B cell (primary cell): ENCODE measurements around the gene FRMD4A. TPM values are rescaled to one million over a fixed set of nuclear protein-coding genes. Genes with fewer than 3 reads are reported as not detected.

Experiments used
- ATAC-seq: fragments of 200-7000 bp; cut with Tn5 transposase; one replicate; pipeline ENCODE4 v1.10.0; 2021; ENCODE audit warnings: low read depth, mild to moderate bottlenecking, moderate number of reproducible peaks, moderate library complexity
- CTCF ChIA-PET: fragments of 350-600 bp; sonication (Branson Sonifier 250); formaldehyde crosslinking; loops from one replicate; lab custom pipeline; 2021; ENCODE audit warnings: antibody characterized with exemption, inconsistent platforms; lab: Charles Lee
- POLR2A ChIA-PET: fragments of 350-600 bp; sonication (Branson Sonifier 250); formaldehyde crosslinking; loops from one replicate; lab custom pipeline; 2021; ENCODE audit warnings: antibody characterized with exemption; lab: Charles Lee
- DNase-seq: peaks from one replicate; pipeline ENCODE4 v3.0.0; 2013
- H2AFZ ChIP-seq: 2 replicates; pipeline ENCODE4 v1.6.1; 2012; ENCODE audit warnings: mild to moderate bottlenecking, low read depth, low read length; ENCODE audit not compliant: insufficient read depth, poor library complexity, severe bottlenecking
- H3K27ac ChIP-seq, 2 donors: 1 replicate in 1 of 2; 2 replicates in 1 of 2; pipeline ENCODE4 v1.5.1; 2012 to 2013; ENCODE audit warnings: low read length in 2 of 2, mild to moderate bottlenecking in 2 of 2, moderate library complexity in 1 of 2
- H3K27me3 ChIP-seq, 4 experiments: fragments of 200-600 bp in 1 of 4; sonication (generic) in 1 of 4; replicated peaks in 1 of 4; 1 replicate in 2 of 4; 2 replicates in 2 of 4; pipeline versions ENCODE4 v1.6.1 to v1.7.0; 2013 to 2016; ENCODE audit warnings: low read length in 3 of 4, mild to moderate bottlenecking in 2 of 4, mixed read lengths in 1 of 4, moderate library complexity in 1 of 4; ENCODE audit not compliant: insufficient read depth in 4 of 4, control insufficient read depth in 3 of 4; ENCODE audit errors: control extremely low read depth in 1 of 4
- H3K36me3 ChIP-seq, 2 experiments: replicated peaks in 1 of 2; 1 replicate in 1 of 2; 2 replicates in 1 of 2; pipeline versions ENCODE4 v1.6.1 to v1.7.1; 2013; ENCODE audit warnings: low read length in 1 of 2; ENCODE audit not compliant: insufficient read depth in 2 of 2, control insufficient read depth in 1 of 2; ENCODE audit errors: control extremely low read depth in 1 of 2, extremely low read depth in 1 of 2
- H3K4me1 ChIP-seq, 2 donors: fragments of 200-600 bp in 1 of 2; sonication (generic) in 1 of 2; 1 replicate in 1 of 2; 2 replicates in 1 of 2; pipeline versions ENCODE4 v1.5.1 to v1.6.1; 2013 to 2017; ENCODE audit warnings: low read length in 2 of 2; ENCODE audit not compliant: control insufficient read depth in 2 of 2, insufficient read depth in 2 of 2
- H3K4me2 ChIP-seq: replicated peaks from 2 replicates; pipeline ENCODE3; 2012; ENCODE audit warnings: mild to moderate bottlenecking, low read depth, low read length; ENCODE audit not compliant: poor library complexity, severe bottlenecking
- H3K4me3 ChIP-seq, 5 experiments: fragments of 200-600 bp in 1 of 5; sonication (generic) in 1 of 5; 1 replicate in 3 of 5; 2 replicates in 2 of 5; pipeline versions ENCODE4 v1.5.1 to v1.7.0; 2011 to 2016; ENCODE audit warnings: low read length in 4 of 5, mild to moderate bottlenecking in 4 of 5, low read depth in 2 of 5, control low read depth in 1 of 5, moderate library complexity in 1 of 5; ENCODE audit not compliant: insufficient read depth in 1 of 5; ENCODE audit errors: control extremely low read depth in 1 of 5, extremely low read depth in 1 of 5
- H3K79me2 ChIP-seq: fragments of 200-600 bp; sonication (generic); one replicate; pipeline ENCODE4 v1.6.0; 2016; ENCODE audit warnings: low read length; ENCODE audit not compliant: control insufficient read depth, insufficient read depth
- H3K9ac ChIP-seq: fragments of 200-600 bp; sonication (generic); 2 replicates; pipeline ENCODE4 v1.6.1; 2017; ENCODE audit warnings: mild to moderate bottlenecking, low read length, moderate library complexity
- H3K9me3 ChIP-seq, 3 donors: one replicate each; pipeline versions ENCODE4 v1.6.1 to v1.7.1; 2013; ENCODE audit warnings: low read length in 2 of 3; ENCODE audit not compliant: control insufficient read depth in 2 of 3, insufficient read depth in 1 of 3; ENCODE audit errors: control extremely low read depth in 1 of 3
- H4K20me1 ChIP-seq: 2 replicates; pipeline ENCODE4 v1.6.0; 2012; ENCODE audit warnings: mild to moderate bottlenecking, low read length; ENCODE audit not compliant: insufficient read depth, control insufficient read depth, poor library complexity, severe bottlenecking
- H3K27ac Mint-ChIP-seq: one replicate; pipeline ENCODE4 v1.8.0; 2021; ENCODE audit warnings: mixed read lengths
- H3K27me3 Mint-ChIP-seq: one replicate; pipeline ENCODE4 v1.8.0; 2021; ENCODE audit warnings: mixed read lengths
- H3K4me1 Mint-ChIP-seq: one replicate; pipeline ENCODE4 v1.8.0; 2021; ENCODE audit warnings: mixed read lengths
- H3K4me3 Mint-ChIP-seq: one replicate; pipeline ENCODE4 v1.8.0; 2021; ENCODE audit warnings: mixed read lengths
- H3K9me3 Mint-ChIP-seq: one replicate; pipeline ENCODE4 v1.8.0; 2022; ENCODE audit warnings: mixed read lengths; ENCODE audit not compliant: insufficient read depth
- EZH2 ChIP-seq: IDR thresholded peaks from 2 replicates; pipeline ENCODE4 v1.6.1; 2012; ENCODE audit warnings: borderline replicate concordance, low read depth, mild to moderate bottlenecking, moderate library complexity, low read length; ENCODE audit not compliant: insufficient read depth, poor library complexity, severe bottlenecking
- WGBS: methylation state at CpG from one replicate; pipeline ENCODE4 v1.1.5; 2013; ENCODE audit warnings: missing lambda C conversion rate; ENCODE audit not compliant: insufficient coverage; 5-methylcytosine and 5-hydroxymethylcytosine counted together
- intact Hi-C: fragments of 100-400 bp; cut with micrococcal nuclease; formaldehyde crosslinking; loops from one replicate; pipeline ENCODE4 v1.10.0; 2022
- polyA plus RNA-seq: library from polyadenylated mRNA; depleted of rRNA; stranded (reverse); fragments of >200 nt; gene quantifications from 2 replicates; pipeline ENCODE4 v1.2.3, GENCODE V29; 2012
- total RNA-seq, 2 donors: library from RNA; stranded (reverse); fragments of 120-200 nt in 1 of 2; gene quantifications; 1 replicate in 1 of 2; 2 replicates in 1 of 2; pipeline versions ENCODE4 v1.2.3 to v1.2.4, GENCODE V29; 2013 to 2022
- TF ChIP-seq, protein P1 (sequence below): fragments of 200-600 bp; IDR thresholded peaks from one replicate; pipeline ENCODE4 v1.8.0; 2022; ENCODE audit warnings: antibody characterized with exemption, mild to moderate bottlenecking

Gene FRMD4A
- total and polyA plus RNA-seq, 2 donors (not counting 1 experiment from before 2014, with no cell fraction given): 0.76 to 3.4 TPM

DNA sequence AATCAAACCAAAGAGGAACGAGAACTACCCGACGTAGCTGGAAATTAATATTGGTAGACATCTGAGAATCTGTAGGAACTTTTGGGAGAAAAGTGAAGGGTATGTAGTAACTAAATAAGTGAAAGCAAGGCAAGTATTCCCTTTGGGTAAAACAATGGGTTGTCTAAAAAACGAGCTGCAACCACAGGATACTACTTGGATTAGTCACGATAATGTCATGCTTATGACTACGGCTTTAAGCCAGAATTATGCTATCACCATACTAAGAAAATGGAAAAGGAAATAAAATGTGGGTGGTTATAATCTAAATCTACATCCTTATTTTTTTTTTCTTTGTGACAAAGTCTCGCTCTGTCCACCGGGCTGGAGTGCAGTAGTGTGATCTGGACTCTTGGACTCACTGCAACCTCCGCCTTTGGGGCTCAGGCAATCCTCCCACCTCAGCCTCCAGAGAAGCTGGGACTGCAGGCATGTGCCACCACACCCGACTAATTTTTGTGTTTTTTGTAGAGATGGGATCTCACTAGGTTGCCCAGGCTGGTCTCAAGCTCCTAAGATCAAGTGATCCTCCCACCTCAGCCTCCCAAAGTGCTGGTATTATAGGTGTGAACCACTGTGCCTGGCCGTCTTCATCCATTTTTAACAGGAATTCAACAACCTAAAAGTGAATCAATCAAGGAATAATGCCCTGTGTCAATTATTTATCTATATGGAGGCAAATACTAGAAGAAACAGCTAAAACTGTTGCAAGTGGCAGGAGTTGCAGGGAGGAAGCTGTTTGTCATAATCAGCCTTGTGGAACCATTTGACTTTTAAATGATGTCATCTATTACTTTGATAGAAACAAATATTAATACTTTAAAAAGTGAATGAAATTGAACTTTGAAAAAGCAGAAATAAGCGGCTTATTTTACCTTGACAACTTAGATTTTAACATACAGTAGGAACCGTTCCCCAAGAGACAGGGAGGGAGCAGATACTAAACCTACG lies 554.6 kb downstream of the FRMD4A start:
- Mint-ChIP-seq H3K27me3 (peaks cover 25% of the 10 kb centered on the region), H3K4me3 (peak overlapping the region; percentile 26), H3K27ac (no peak overlapping the region), H3K9me3 (no peaks in the 10 kb centered on the region), H3K4me1 (peaks cover 37% of the 10 kb centered on the region)
- ATAC-seq: peak; percentile 8
- intact Hi-C loops: loop anchor here (5.0 to 10.0 kb wide), 2 partner anchors 191 to 334 kb away; partner anchors contain the start of gene PRPF18
- H3K79me2 ChIP-seq: no peaks in the 10 kb centered on the region
- ChIA-PET POLR2A (no interaction called here), CTCF (interaction anchor here (1.0 to 4.1 kb wide), 8 partner anchors 11 to 404 kb away, joined by 3 to 39 read pairs (median 4); no protein-coding TSS in a partner anchor)
- H3K4me2 ChIP-seq: peak overlapping the region; percentile 17
- no peaks in the 10 kb centered on the region for H4K20me1 ChIP-seq
- no peak overlapping the region for H3K4me3 ChIP-seq
- peaks cover 6 to 13% of the 10 kb centered on the region in 2 donors for H3K4me1 ChIP-seq
- no peak for DNase-seq
- no peaks in the 10 kb centered on the region for H3K36me3 ChIP-seq
- TF ChIP-seq, protein P1, sequence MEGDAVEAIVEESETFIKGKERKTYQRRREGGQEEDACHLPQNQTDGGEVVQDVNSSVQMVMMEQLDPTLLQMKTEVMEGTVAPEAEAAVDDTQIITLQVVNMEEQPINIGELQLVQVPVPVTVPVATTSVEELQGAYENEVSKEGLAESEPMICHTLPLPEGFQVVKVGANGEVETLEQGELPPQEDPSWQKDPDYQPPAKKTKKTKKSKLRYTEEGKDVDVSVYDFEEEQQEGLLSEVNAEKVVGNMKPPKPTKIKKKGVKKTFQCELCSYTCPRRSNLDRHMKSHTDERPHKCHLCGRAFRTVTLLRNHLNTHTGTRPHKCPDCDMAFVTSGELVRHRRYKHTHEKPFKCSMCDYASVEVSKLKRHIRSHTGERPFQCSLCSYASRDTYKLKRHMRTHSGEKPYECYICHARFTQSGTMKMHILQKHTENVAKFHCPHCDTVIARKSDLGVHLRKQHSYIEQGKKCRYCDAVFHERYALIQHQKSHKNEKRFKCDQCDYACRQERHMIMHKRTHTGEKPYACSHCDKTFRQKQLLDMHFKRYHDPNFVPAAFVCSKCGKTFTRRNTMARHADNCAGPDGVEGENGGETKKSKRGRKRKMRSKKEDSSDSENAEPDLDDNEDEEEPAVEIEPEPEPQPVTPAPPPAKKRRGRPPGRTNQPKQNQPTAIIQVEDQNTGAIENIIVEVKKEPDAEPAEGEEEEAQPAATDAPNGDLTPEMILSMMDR: no peak
- no peak for TF ChIP-seq EZH2
- no peak overlapping the region for H3K27ac ChIP-seq
- no peak overlapping the region for H2AFZ ChIP-seq
- no peaks in the 10 kb centered on the region for H3K9me3 ChIP-seq
- peaks cover 0 to 12% (median 3%) of the 10 kb centered on the region in 4 experiments for H3K27me3 ChIP-seq
- H3K9ac ChIP-seq: no peak overlapping the region
- WGBS: 100% methylated on average over 3 of the region's 14 CpGs
